ENCODE data around the gene CNTNAP4.

DNA sequence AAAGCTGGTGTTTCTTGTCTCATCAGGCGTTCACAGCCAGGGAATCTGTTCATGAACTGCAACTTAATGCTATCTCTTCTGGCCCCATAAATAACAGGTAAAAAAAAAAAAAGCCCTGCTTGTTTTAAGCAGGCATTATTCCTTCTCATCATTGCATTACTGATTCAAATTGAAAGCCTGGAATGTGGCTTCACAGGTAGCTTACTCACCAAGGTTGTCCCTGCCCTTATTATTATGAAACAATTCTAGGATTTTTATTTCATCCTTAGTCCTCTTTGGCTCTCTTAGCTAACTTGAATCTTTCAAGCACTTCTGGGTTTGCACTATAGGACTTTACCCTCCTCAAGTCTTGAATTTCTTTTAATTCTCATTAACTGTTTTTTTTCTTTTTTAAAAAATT, 113.3 kb downstream of the CNTNAP4 start:
- TF ChIP-seq POLR2A (IDR thresholded peaks at IDR 0.05), result no peak
- TF ChIP-seq POLR2AphosphoS5 (IDR thresholded peaks at IDR 0.05), result no peak
